Breast epithelium (tissue), 4 donors: ENCODE measurements around the gene CSTF1. TPM values are rescaled to one million over a fixed set of nuclear protein-coding genes. Genes with fewer than 3 reads are reported as not detected.
A peak's percentile ranks its signal among the peaks of the same experiment; 100 is the strongest.
"Not testable (repeated sequence)": the region's sequence is repeated elsewhere in the genome, so short reads cannot be mapped to it uniquely, and the experiment has no call there.

Source experiments
- DNase-seq, 2 donors: peaks; one replicate each; pipeline ENCODE4 v3.0.0-alpha.2; 2019; ENCODE audit warnings: low spot score in 2 of 2
- H3K27ac ChIP-seq, 2 donors: fragments of 200-600 bp; sonication (generic) in 1 of 2; one replicate each; pipeline ENCODE4 v1.5.1; 2016 to 2019; ENCODE audit warnings: mild to moderate bottlenecking in 1 of 2
- H3K27me3 ChIP-seq, 2 donors: fragments of 200-600 bp; sonication (generic) in 1 of 2; one replicate each; pipeline versions ENCODE4 v1.5.1 to v1.6.0; 2017 to 2019; ENCODE audit warnings: control low read depth in 1 of 2, mild to moderate bottlenecking in 1 of 2
- H3K36me3 ChIP-seq: fragments of 200-600 bp; one replicate; pipeline ENCODE4 v1.5.1; 2019
- H3K4me1 ChIP-seq, 2 donors: fragments of 200-600 bp; sonication (generic); one replicate each; pipeline ENCODE4 v1.5.1; 2016 to 2019; ENCODE audit warnings: control low read depth in 1 of 2
- H3K4me3 ChIP-seq, 3 donors: fragments of 200-600 bp; sonication (generic); 1 replicate in 2 of 3; 2 replicates in 1 of 3; pipeline ENCODE4 v1.5.1; 2016 to 2019; ENCODE audit warnings: mild to moderate bottlenecking in 3 of 3, moderate library complexity in 2 of 3
- H3K9me3 ChIP-seq, 2 donors: fragments of 200-600 bp; sonication (generic) in 1 of 2; one replicate each; pipeline ENCODE4 v1.5.1; 2016 to 2019; ENCODE audit warnings: control low read depth in 1 of 2
- CTCF ChIP-seq, 3 donors: fragments of 450-650 bp; IDR thresholded peaks; one replicate each; pipeline ENCODE4 v1.5.1; 2016 to 2017; ENCODE audit warnings: antibody characterized with exemption in 3 of 3, mild to moderate bottlenecking in 3 of 3, moderate library complexity in 3 of 3
- POLR2A ChIP-seq: fragments of 450-650 bp; IDR thresholded peaks from one replicate; pipeline ENCODE4 v1.6.1; 2016; ENCODE audit warnings: antibody characterized with exemption, mild to moderate bottlenecking, moderate library complexity
- POLR2AphosphoS5 ChIP-seq, 3 donors: sonication (generic); formaldehyde crosslinking; IDR thresholded peaks; one replicate each; pipeline ENCODE4 v1.6.1; 2017; ENCODE audit warnings: antibody characterized with exemption in 3 of 3
- intact Hi-C: fragments of 100-400 bp; cut with DNase I; formaldehyde crosslinking; loops from one replicate; pipeline ENCODE4 v1.15.1; 2023; ENCODE audit warnings: low total_unique reads
- total RNA-seq, 3 donors: library from RNA; depleted of rRNA; stranded (reverse); fragments of >200 nt; gene quantifications; one replicate each; pipeline ENCODE4 v1.1.0, GENCODE V29; 2016

CSTF1 gene
- total RNA-seq, 3 donors from 2014 or later = 17.1 to 53.4 (median 35.7) TPM

GRCh38 chr20:56400001-56400640 is 7.7 kb downstream of the CSTF1 start:
- DNase-seq = no peak
- no peak overlapping the region for H3K27ac ChIP-seq
- H3K27me3 ChIP-seq = no peaks in the 10 kb centered on the region
- no peaks in the 10 kb centered on the region for H3K9me3 ChIP-seq
- peaks cover 19% of the 10 kb centered on the region for H3K36me3 ChIP-seq
- H3K4me1 ChIP-seq = no peaks in the 10 kb centered on the region
- no peak overlapping the region for H3K4me3 ChIP-seq
- TF ChIP-seq POLR2AphosphoS5 (IDR thresholded peaks at IDR 0.05) = no peak
- TF ChIP-seq POLR2A = no peak
- peak; percentile 31 to 58 (median 41) for TF ChIP-seq CTCF (IDR thresholded peaks at IDR 0.05)
- intact Hi-C loops = no loop called here

GRCh38 chr20:56403465-56403864 is 11.0 kb downstream of the CSTF1 start:
- intact Hi-C loops = no loop called here
- no peak overlapping the region for H3K4me3 ChIP-seq
- no peaks in the 10 kb centered on the region for H3K27me3 ChIP-seq
- no peak for DNase-seq
- H3K4me1 ChIP-seq = no peaks in the 10 kb centered on the region
- H3K36me3 ChIP-seq = peaks cover 8% of the 10 kb centered on the region
- H3K27ac ChIP-seq = no peak overlapping the region
- H3K9me3 ChIP-seq = no peaks in the 10 kb centered on the region
- TF ChIP-seq CTCF (IDR thresholded peaks at IDR 0.05) (no peak), POLR2AphosphoS5 (IDR thresholded peaks at IDR 0.05) (no peak), POLR2A (no peak)

GRCh38 chr20:56405356-56405755 is 12.9 kb downstream of the CSTF1 start:
- DNase-seq, H3K4me3 ChIP-seq, H3K27me3 ChIP-seq, H3K36me3 ChIP-seq, H3K9me3 ChIP-seq, H3K4me1 ChIP-seq, intact Hi-C loops, H3K27ac ChIP-seq: not testable (repeated sequence)

GRCh38 chr20:56406910-56407309 is 14.5 kb downstream of the CSTF1 start:
- Histone ChIP-seq H3K4me3 (no peak overlapping the region), H3K4me1 (no peaks in the 10 kb centered on the region), H3K9me3 (no peaks in the 10 kb centered on the region), H3K36me3 (no peaks in the 10 kb centered on the region), H3K27ac (no peak overlapping the region), H3K27me3 (no peaks in the 10 kb centered on the region)
- intact Hi-C loops = no loop called here
- no peak for DNase-seq
- TF ChIP-seq POLR2A = no peak
- no peak for TF ChIP-seq CTCF (IDR thresholded peaks at IDR 0.05)
- TF ChIP-seq POLR2AphosphoS5 (IDR thresholded peaks at IDR 0.05) = no peak

GRCh38 chr20:56409521-56409920 is 17.1 kb downstream of the CSTF1 start:
- H3K36me3 ChIP-seq = no peaks in the 10 kb centered on the region
- DNase-seq = no peak
- no peaks in the 10 kb centered on the region for H3K27me3 ChIP-seq
- H3K4me3 ChIP-seq = no peak overlapping the region
- TF ChIP-seq POLR2AphosphoS5 (IDR thresholded peaks at IDR 0.05) = no peak
- no peak for TF ChIP-seq POLR2A
- TF ChIP-seq CTCF (IDR thresholded peaks at IDR 0.05) = no peak
- H3K4me1 ChIP-seq = no peaks in the 10 kb centered on the region
- no peaks in the 10 kb centered on the region for H3K9me3 ChIP-seq
- no peak overlapping the region for H3K27ac ChIP-seq
- intact Hi-C loops = no loop called here

- intact Hi-C loops = no loop called here
- Histone ChIP-seq H3K4me1 (no peaks in the 10 kb centered on the region), H3K4me3 (no peak overlapping the region), H3K36me3 (no peaks in the 10 kb centered on the region), H3K27me3 (no peaks in the 10 kb centered on the region), H3K27ac (no peak overlapping the region), H3K9me3 (no peaks in the 10 kb centered on the region)
- DNase-seq = no peak
- TF ChIP-seq CTCF (IDR thresholded peaks at IDR 0.05) (no peak), POLR2A (no peak), POLR2AphosphoS5 (IDR thresholded peaks at IDR 0.05) (no peak)
Observed at GRCh38 chr20:56409956-56410355, 17.5 kb downstream of the CSTF1 start.

GRCh38 chr20:56411287-56411686 is 18.8 kb downstream of the CSTF1 start:
- H3K9me3 ChIP-seq, H3K36me3 ChIP-seq, H3K27me3 ChIP-seq, H3K4me3 ChIP-seq, H3K4me1 ChIP-seq, intact Hi-C loops, DNase-seq: not testable (repeated sequence)
- peak overlapping the region in 1 of 2 donors; percentile 65 for H3K27ac ChIP-seq
